Esophagus mucosa (tissue), 1 donor: ENCODE data around the gene PSD. TPM values are rescaled to one million over a fixed set of nuclear protein-coding genes. Genes with fewer than 3 reads are reported as not detected.

ENCODE experiments used
- ATAC-seq: fragments of 200-7000 bp; cut with Tn5 transposase; one replicate; pipeline ENCODE4 v1.9.1; 2020
- total RNA-seq: library from RNA; stranded (reverse); gene quantifications from one replicate; pipeline ENCODE4 v1.2.4, GENCODE V29; 2023
- donor health status: DM: yes; HTN: yes; CAD: no.

Gene PSD
- total RNA-seq, 1 donor from 2014 or later, result 2.0 TPM

DNA sequence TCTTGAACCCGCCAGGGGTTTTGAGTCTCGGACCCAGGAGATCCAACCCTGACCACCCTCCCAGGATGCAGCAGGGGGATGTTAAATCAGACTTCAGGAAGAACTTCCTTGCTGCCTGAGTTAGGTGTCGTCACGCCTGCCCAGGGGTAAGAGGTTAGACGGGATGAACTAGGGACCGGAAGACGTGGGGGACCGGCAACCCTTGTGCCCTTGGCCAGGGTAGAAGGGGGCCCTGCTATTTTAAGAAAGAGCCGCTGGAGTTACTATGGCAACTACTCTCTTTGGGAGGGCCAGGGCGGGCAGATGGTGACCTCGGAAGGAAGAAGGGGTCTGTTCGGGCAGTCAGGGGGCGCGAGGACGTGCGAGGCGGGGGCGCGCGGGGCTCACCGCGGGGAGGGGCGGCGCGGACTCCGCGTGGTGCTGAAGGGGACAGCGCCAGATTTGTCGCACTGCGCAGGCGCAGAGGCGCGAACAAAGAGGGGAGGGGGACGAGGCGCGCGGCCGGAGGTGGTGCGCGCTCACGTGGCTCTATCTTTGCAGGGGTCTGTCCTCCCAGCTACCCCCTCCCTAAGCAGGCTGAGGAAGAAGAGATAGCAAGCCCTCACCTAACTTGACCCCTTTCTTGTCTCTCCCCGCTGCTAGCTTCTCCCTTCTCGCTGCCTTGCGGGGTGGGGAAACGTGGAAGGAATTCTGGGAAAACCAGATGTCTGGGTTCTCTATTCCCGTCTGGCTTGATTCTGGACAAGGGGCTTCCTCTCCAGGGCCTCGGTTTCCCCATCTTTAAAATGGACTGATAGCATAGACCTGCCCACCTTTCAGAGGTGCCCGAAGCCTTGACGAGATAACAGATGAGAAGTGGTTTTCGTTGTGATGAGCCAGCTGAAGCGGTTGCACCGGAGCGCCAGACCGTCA, 940 bp upstream of the PSD start:
- no peak for ATAC-seq

DNA sequence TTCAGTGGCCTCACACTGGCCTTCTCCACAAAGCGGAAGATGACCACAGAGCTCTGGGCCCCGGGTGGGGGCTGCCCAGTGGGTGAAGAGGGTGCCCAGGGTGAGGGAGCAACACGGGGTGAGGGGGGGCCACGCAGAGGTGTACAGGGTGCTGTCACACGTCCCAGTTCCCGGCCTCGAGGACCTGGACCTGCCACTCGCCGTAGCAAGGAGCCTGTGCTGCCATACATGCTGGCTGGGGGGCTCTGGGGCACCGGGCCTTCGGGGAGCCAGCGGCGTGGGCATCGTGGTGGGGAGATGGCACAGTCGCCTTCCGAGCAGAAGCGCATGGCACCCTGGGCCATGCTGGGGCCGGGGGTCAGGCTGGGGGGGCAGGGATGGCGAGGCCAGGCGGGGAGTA, 1.9 kb downstream of the PSD start:
- ATAC-seq, result no peak

DNA sequence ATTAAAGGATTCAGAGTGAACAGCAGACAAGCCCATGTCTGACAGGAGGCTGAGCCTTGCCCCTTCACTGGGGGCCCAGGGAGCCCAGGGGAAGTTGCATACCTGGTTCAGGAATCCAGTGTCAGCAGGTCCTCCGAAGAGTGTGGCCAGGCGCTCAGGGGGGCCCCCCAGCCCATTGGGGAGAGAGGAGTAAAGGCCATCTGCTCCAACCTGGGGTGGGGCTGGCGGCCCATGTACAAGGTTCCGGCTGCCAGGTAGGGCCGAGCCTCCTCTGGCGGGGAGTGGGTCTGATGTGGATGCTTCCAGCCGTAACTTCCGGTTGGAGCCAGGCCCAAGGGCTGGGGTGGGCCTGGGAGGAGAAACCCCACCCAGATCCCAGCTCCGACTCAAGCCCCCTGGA, 2.3 kb downstream of the PSD start:
- ATAC-seq, result no peak

DNA sequence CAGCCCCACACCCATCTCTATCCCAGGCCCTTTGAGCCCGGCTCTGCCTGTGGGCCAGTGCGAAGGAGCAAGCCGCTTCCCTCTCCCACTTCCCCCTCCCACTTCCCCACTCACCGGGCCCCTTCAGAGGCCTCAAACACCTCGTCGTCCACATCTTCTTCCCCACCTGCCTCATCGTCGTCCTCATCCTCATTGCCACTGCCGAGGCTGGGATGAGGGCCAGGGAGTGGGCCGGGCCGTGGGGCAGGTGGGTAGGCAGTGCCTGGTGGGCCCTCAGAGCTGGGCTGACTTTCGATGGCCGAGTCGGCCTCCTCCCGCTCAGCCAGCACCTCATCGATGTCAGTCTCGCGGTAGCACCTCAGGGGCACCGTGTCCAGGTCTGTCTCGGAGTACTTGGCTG, 3.8 kb downstream of the PSD start:
- no peak for ATAC-seq

DNA sequence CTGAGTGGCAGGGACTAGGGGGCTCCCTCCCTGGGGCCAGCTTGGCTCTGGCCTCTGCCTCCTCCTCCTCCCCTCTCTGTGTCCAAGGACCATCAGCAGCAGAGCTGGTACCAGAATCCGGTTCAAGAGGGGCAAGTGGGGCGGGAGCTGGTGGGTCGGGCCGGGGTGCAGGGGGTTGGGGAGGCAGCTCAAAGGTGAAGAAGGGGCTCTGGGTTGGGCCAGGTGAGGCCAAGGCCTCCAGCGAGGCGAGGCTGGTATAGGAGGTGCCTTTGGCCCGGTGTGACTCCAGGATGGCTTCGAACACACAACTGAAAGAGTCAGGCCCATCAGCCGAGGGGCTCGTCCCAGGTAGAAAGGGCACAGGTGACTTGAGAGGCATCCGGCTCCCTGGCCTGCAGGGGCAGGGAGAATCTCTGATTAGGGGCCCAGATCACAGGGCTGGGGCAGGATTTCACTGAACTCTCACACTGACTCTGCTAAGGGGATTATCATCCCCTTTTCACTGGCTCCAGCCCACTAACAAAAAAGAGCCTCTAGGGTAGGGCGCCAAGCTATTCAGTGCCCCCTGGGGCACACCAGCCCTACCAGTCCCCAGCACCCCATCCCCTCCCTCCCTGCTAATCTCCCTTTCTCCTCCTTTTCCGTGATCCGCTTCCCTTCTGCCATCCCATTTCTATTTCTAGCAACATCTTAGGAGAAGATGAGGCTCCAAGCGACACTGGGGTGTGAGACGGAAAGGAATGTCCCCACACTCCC, 4.6 kb downstream of the PSD start:
- ATAC-seq, result no peak

DNA sequence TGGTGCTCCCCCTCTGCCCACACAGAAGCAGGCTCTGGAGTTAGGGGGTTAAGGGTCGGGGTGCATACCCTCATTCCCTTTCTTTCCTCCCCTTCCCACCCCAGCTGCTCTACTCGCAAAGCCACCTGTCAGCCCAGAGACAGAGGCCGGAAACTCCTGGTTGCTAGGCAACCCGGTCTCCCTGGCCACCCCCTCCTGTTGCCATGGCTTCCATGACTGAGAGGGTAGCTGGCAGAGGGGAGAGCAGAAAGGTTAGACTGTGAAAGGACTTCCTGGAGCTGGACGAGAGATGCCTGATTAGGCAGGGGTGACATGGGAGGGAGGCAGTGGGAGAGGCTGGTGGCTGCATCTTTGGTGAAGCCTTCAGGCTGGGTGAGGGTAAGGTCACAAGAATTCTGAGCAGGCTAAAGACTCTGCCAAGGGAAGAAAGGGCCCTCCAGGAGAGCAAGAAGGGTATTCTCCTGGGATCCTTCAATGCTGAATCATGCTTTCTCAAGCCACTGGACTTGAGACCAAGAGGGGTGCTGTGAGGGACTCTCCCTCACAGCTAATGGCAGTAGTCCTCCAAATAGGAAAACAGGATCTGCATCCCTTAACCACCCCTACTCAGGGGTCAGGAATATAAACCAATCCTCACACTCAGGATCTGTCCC, 5.4 kb downstream of the PSD start:
- no peak for ATAC-seq

DNA sequence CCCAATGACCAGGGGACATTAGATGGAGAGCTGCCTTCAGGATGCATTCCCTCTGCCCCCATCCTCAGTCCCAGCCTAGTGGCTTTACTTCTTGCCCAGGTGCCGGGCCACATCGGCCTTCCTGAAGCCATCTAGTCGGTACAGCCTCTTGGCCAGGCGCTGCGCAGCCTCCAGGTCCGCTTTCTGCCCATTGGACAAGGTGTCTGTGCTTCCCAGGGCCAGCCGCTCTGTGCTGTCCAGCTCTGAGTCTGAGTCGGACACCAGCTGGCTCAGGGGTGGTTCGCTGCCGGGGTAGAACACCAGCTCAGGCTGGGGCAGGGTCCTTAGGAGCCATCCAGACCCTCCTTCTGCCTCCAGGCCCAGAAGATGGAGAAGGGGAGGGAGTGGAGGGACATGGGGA, 6.3 kb downstream of the PSD start:
- no peak for ATAC-seq

DNA sequence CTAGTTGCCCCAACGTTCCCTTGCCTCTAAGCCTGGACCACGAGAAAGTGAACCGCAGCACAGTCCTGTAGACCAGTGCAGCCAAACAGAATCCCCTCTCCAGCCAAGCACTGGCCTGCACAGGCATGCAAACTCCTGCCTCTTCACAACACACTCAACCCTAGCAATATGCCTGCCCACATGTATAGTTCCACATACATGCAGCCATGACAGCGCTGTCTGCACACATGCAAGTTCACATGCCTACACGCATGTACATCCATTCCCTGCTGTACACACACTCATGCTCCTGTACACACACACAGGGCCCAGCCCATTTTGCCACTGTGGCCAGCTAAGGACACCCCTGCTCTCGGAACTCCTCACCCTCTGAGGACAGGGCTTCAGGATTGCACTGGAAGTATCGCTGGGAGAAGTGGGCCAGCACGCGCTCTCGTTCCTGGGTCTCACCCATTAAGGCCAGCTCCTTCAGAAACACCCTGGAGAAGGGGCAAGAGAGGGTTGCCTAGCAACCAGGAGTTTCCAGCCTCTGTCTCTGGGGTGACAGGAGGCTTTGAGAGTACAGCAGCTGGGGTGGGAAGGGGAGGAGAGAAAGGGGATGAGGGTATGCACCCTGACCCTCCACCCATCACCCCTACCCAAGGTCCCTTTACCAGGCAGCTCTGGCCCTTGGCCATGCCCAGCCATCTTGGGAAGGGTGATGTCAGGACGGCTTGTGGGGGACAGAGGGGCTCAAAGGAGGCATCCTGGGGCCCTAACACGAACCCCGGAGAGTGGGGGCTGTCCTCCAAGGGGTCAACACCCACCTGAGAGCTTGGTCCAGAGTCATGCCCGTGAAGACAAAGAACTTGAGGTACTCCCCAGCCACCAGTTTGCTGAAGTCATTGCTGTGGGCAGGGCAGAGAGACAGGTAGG, 7.0 kb downstream of the PSD start:
- no peak for ATAC-seq

DNA sequence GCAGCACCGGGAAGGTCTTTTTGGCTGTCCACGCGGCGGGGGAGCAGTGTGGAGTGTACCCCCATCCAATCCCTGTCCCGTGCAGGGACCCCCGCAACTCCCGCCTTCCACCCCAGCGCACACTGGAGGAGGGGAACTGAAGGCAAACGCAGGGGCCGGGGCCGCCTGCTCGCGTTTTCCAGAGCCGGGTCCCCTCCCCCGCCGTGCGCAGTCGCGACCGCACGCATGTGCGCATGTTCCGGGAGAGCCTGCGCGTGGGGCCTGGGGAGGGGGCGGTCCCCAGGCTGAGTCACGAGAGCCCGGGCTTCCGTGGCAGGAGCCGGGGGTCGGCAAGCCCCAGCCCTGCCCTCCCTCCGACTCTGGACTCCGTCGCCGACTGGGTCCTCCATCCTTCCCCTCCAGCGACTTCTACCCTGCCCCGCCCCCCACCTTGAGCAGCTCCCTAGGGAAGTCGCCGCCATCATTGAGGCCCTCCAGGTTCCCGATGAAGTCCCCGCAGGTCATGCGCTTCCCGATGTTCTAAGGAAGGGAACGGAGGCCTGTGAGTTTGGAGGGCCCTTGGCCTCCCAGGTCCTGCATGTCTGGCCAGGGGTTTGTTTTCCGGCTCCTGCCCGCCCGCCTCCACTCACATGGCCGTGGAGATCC, 8.0 kb downstream of the PSD start:
- ATAC-seq, result no peak

DNA sequence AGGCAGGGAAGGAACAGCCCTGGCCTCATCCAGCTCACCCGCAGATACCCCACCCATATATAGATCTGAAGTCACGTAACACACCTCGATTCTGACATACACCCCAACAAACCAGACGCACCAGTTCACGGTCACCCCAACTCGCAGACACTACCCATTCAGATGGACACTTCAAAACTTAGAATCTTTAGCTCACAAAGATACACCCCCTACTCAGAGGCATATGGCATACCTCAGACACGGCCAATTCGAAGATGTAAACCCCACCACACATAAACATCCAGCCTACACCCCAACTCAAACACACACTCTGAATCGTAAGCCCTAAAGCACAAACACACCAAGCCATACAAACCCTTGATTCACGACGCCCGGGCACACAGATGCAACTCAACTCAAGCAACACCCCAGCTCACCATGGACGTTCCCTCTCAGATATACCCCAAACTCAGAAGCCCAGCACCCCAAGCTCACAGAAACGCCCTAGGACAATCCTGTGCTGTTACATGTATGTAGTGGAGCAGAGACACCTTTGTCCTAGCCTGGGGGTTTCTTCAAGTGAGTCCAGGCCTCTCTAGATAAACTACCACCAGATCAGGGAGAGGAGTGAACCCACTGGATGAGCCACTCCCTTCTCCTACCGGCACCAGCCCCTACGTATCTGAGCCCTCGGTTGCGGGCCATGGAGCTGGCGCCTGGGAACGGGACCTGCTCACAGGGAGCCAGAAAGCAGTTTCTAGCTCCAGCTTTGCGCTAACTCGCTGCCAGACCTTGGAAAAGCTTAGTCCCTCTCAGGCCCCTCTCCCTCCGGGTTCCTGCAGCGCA, 8.8 kb downstream of the PSD start:
- peak; percentile 11 for ATAC-seq

DNA sequence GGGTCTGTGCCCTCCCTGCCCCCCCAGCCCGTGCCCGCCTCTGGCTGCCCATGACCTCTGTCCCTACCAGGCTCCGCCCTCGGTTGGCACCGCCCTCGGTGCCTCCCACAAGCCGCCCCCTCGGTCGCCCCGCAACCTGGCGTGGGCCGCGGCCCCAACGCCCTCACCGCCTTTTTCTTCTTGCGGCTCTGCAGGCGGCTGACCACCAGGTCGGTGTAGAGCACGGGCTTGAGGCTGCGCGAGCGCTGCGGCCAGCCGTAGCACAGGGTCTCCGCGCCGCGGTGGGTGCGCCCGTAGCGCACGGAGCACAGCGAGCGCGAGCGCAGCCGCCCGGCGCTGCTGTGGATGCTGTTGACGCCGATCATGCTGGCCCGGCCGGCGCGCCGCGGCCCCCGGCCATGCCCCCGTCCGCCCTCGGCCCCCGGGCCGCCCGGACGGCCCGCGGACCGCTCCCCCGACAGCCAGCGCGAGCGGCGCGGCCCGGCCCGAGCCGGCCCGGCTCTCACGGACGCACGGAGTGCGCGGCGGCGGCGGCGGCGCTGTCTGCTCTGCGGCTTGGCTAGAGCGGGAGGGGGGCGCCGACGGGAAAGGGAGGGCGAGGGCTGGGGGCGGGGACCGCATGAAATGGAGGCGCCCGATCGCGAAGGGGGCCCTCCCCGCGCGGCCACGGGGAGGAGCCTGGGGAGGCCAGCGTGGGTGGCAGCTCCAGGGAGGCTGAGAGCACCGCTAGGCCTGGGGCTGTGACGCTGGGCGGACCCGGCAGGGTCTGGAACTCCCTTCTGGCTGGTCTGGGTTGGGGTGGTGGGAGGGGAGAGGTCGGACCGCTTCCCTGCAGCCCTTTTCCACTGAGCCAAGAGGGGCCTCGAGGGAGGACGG, 9.6 kb downstream of the PSD start:
- peak; percentile 3 for ATAC-seq

DNA sequence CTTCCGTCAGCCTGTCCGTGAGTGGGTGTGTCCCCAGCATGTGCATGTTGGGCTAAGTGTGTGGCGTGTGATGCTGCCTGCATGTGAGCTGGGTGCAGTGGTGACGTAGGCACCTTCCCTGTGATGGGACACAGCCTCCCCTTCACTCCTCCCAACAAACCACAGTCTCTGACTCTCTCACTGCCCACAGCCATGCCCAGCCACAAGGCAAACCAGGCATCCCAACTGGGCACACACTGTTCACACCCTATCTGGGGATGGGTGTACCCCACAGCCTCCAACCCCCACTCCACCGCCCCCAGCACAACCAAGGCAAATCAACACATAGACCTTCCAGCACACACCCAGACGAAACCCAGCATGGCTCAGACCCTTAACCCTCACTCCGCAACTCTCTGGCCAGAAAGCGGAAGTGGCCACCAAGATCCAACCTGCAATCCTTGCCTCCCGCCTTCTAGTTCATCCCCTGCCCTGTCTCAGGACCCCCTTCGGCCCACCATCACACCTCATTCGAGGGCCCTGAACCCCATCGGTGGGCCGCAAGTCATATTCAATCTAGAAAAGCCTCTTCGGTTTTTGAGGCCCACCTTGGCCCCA, 10.4 kb downstream of the PSD start:
- no peak for ATAC-seq

DNA sequence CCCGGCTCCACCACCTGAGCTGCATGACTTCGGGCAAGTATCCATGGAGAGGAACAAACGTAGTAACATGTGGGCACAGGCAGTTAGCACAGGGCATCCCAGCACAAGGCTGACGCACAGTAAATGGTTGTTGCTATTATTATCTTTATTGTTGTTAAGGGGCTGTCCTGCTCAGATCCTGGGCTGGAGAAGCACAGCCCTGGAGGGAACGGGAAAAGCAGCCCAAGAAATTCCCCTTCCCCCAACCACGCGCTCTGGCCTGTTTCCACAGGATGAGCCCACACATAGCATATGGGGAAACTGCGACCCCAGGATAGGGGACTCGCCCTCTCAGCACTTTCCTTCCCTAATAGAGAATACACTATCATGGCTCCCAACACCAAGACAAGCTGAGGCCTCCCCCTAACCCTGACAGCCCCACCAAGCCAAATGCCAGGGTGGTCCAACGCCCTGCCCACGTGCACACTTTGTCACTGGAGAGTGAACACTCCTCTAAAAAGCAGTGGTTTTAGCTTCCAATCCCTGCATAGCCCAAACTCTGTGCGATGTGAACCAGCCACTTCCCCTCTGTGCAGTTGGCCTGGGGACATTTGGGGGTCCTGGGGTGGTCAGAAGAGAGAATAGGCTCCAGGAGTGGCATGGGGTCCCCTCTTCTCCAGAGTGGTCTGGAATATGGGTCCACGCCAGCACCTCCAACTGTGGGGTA, 11.0 kb downstream of the PSD start:
- no peak for ATAC-seq

DNA sequence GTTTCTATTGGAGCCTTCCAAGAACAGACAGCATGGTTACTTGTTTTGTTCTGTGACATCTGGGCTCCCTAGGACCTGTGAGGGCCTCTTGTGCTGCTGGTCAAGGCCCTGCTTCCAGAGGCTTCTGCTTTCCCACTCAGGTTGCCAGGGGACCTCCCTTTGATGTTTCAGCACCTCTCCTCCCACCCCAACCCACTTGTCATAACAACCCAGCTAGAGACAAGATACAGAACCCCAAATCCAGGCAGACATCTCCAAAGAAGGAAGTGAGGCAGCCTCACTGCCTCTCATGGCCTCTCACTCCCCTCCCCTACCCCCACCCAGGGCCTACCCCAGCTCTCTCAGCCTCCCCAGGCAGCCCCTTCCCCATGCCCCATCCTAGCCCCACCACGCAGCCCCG, 11.8 kb downstream of the PSD start:
- no peak for ATAC-seq

DNA sequence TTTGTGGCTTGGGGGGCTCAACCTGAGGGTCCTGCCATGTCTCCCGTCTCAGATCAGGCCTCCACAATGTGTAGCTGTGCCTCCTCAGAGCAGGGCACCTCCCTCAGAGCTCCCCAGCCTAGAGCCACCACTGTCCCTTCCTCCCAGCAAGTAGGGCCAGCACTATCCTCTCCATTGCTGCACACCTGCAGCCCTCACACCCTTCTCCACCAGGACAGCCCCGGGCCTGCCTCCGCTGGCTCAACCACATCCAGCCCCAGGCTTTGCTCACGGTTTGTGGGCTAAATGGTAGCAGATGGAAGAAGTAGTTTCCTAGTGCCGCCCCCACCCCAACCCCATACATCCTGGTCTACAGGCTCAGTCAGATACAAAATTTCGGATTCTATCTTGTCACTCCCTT, 13.0 kb downstream of the PSD start:
- ATAC-seq, result no peak

DNA sequence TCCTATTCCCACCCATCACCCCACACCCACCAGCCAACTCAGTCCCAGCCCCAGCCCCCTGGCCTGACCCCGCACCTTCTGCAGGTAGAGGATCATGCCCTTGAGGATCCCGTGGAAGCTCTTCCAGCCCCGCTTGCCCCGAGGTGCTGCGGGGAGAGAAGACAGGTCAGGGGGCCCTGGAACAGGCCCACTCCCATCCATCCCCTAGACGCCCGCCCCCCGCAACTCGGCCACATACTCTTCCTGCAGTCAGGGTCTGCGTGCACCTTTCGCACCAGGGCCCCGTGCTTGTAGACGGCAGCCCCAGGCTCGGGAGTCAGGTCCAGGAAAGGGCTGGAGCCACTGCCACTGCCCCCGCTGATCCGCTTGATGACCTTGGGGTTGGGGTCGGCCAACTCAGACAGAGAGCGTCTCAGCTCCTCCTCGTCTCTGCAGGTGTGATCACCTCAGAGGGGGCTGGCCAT, 13.4 kb downstream of the PSD start:
- ATAC-seq, result no peak

DNA sequence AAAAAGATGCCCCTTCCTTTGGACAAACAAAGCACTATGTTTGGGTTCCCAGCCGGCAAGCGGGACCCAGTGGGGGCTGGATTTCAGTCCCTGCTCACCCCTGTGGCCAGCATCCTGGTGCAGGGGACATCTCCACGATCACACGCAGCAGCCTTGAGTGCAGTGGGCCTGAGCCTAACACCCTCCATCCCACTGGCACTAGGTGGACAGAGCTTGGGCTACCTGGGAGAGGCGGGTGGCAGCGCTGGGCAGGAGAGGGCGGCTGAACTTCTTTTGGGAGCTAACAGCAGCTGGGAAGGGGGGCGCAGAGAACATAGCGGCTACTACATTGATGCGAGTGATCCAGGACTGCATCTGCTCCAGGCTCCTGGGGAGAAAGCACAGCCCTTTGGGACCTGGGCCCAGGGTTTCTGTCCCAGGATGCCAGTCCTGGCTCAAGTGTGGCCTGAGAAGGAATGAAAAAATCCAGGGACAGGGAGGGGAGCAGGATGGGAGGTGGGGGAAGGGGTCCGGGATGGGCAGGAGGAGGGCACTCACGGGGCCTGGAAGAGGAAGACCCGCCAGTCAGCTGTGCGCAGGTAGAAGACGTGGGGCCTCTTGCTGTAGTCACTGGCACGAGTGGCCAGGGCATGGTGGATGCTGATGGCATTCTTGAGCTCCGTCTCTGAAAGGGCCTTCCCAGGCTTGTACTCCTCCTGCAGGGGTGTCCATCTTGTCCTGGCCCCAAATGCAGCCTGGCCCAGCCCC, 14.1 kb downstream of the PSD start:
- no peak for ATAC-seq

DNA sequence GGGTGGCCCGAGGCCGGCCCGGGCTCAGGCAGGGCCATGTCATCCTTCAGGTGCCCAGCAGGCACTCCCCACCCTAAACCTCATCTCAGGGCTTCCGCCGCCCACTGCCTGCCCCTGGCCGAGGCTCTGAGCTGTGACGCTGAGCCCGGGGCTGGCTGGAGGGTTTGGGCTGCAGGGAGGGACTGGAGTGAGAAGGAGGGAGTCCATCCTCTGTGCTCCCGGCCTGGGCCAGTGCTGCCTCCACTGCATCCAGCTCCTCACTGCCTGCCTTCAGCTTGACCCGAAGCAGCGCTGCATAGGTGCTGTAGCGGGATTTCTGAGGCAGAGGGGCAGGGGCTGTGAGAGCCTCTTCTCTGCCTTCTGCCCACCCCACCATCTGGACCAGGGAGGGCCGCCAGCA, 15.5 kb downstream of the PSD start:
- ATAC-seq, result no peak
